Mucosa of rectum (tissue), 2 donors: ENCODE data around the gene HYOU1.
"Not testable (repeated sequence)": the region's sequence is repeated elsewhere in the genome, so short reads cannot be mapped to it uniquely, and the experiment has no call there.

Experiments used
- H3K27ac ChIP-seq, 2 donors: one replicate each; pipeline ENCODE4 v1.7.0; 2013; ENCODE audit warnings: inconsistent platforms in 2 of 2, low read depth in 2 of 2, low read length in 2 of 2
- H3K27me3 ChIP-seq, 2 donors: one replicate each; pipeline ENCODE4 v1.7.0; 2013; ENCODE audit warnings: low read length in 2 of 2; ENCODE audit not compliant: control insufficient read depth in 2 of 2, insufficient read depth in 2 of 2
- H3K36me3 ChIP-seq, 2 donors: one replicate each; pipeline ENCODE4 v1.7.0; 2013; ENCODE audit warnings: low read length in 2 of 2; ENCODE audit not compliant: control insufficient read depth in 2 of 2, insufficient read depth in 2 of 2
- H3K4me1 ChIP-seq, 2 donors: one replicate each; pipeline ENCODE4 v1.7.0; 2013; ENCODE audit warnings: low read length in 2 of 2, mild to moderate bottlenecking in 1 of 2; ENCODE audit not compliant: control insufficient read depth in 2 of 2, insufficient read depth in 2 of 2
- H3K4me3 ChIP-seq, 2 donors: one replicate each; pipeline ENCODE4 v1.7.0; 2013; ENCODE audit warnings: low read length in 2 of 2
- H3K9ac ChIP-seq, 2 donors: one replicate each; pipeline ENCODE4 v1.7.0; 2013; ENCODE audit warnings: low read length in 2 of 2, low read depth in 1 of 2, mild to moderate bottlenecking in 1 of 2
- H3K9me3 ChIP-seq, 2 donors: one replicate each; pipeline ENCODE4 v1.7.0; 2013; ENCODE audit warnings: low read length in 2 of 2; ENCODE audit not compliant: control insufficient read depth in 2 of 2
- donor health status: healthy.
- donor health status: Normal muscosa, but diverticular disease.

Gene HYOU1

DNA sequence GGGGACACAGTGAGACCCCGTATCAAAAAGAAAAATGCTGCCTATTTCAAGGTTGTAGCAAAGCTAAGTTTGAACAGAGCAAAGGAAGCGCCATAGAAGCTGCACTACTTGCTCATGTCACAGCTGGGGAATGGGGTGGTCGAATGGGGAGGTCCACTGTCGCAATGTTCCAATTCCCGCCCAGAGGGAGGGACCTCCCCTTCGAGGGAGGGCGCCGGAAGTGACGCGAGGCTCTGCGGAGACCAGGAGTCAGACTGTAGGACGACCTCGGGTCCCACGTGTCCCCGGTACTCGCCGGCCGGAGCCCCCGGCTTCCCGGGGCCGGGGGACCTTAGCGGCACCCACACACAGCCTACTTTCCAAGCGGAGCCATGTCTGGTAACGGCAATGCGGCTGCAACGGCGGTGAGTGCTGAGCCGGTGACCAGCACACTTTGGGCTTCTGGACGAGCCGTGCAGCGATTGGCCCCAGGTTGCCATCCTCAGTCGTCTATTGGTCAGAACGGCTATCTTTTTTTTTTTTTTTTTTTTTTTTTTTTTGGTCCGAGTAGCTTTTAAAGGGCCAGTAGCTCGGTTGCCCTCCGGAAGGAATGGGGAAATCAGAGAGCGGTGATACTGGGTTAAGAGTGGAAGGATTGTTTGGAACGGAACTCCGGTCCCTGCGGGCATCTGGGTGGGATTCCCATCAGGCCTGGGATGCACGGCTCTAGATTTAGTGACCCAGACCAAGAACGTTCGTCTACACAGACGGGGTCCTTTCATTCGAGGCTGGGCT lies 27.8 kb upstream of the HYOU1 start, which contains the start of gene HMBS:
Gene HMBS, plus strand, starts transcription at position 219 of the 774 bp plus-strand sequence. Its CDS starts 153 bp downstream, at position 372.
- peak within 1 kb of the TSS; percentile 86 to 97 for H3K4me3 ChIP-seq
- H3K27me3 ChIP-seq: no peaks in the 10 kb centered on the region
- peaks cover 8 to 13% of the 10 kb centered on the region in 2 donors for H3K4me1 ChIP-seq
- H3K36me3 ChIP-seq: peaks cover 16 to 22% of the 10 kb centered on the region in 2 donors
- peak within 1 kb of the TSS; percentile 81 to 94 for H3K9ac ChIP-seq
- H3K9me3 ChIP-seq: no peaks in the 10 kb centered on the region
- H3K27ac ChIP-seq: peak within 1 kb of the TSS; percentile 83 to 93

DNA sequence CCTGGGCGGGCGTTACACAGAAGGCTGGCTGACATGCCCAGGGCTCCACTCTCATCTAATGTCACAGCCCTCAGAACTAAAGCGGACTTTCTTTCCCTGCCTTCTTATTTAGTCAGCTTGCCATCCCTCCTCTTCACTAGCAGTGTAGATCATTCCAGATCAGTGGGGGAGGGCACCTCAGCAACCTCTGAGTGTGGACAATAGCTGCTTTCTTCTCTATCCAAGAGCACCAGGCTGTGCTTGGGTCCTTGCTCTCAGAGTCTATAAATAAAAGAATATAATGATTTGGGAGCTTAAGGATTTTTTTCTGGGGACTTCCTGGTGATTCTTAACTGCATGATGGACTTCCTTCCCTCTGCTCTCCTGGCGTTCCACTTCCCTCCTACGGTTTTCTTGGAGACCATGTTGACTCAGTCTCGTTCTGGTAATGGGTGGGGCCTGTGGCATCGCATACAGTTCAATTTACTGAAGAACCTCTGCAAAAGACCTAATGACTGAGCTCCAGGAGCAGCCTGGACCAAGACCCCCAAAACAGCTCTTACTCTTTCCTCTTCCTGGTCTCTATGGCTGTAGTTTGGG lies 24.8 kb upstream of the HYOU1 start:
- no peak overlapping the region for H3K9ac ChIP-seq
- H3K36me3 ChIP-seq: peaks cover 46 to 47% of the 10 kb centered on the region in 2 donors
- no peak overlapping the region for H3K4me3 ChIP-seq
- no peak overlapping the region for H3K27ac ChIP-seq
- H3K4me1 ChIP-seq: peaks cover 8 to 10% of the 10 kb centered on the region in 2 donors
- no peaks in the 10 kb centered on the region for H3K9me3 ChIP-seq
- no peaks in the 10 kb centered on the region for H3K27me3 ChIP-seq

DNA sequence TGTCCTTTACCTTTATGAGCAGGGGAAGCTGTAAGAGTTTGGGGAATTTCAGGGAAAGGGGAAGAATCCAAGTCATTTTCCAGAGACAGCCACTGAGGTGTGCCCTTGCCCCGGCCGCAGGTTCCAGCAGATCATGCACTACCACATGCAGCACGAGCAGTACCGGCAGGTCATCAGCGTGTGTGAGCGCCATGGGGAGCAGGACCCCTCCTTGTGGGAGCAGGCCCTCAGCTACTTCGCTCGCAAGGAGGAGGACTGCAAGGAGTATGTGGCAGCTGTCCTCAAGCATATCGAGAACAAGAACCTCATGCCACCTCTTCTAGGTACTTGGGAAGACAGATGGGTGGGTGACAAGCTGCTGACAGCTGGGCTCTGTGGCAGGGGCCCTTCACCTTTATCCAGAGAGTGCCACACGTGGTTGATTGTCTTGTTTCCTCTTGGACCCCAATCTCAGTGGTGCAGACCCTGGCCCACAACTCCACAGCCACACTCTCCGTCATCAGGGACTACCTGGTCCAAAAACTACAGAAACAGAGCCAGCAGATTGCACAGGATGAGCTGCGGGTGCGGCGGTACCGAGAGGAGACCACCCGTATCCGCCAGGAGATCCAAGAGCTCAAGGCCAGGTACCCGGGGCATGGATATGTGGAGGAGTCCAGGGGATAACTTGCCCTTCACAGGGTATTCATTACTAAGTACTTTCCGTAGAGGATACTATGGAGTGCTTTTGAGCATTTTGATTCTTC lies 21.8 kb upstream of the HYOU1 start:
- H3K9ac ChIP-seq: no peak overlapping the region
- no peak overlapping the region for H3K4me3 ChIP-seq
- no peaks in the 10 kb centered on the region for H3K9me3 ChIP-seq
- no peak overlapping the region for H3K27ac ChIP-seq
- H3K36me3 ChIP-seq: peaks cover 51 to 58% of the 10 kb centered on the region in 2 donors
- H3K27me3 ChIP-seq: no peaks in the 10 kb centered on the region
- no peaks in the 10 kb centered on the region for H3K4me1 ChIP-seq

DNA sequence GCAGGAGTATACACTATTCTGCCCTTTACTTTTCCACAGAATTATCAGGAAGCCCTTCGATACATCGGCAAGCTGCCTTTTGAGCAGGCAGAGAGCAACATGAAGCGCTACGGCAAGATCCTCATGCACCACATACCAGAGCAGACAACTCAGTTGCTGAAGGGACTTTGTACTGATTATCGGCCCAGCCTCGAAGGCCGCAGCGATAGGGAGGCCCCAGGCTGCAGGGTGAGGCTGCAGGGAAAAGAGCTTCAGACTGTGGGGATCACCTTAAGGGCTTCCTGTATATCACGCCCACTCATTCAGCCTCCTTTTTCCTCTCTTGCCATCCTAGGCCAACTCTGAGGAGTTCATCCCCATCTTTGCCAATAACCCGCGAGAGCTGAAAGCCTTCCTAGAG lies 20.8 kb upstream of the HYOU1 start:
- no peaks in the 10 kb centered on the region for H3K27me3 ChIP-seq
- H3K27ac ChIP-seq: no peak overlapping the region
- H3K4me3 ChIP-seq: no peak overlapping the region
- H3K4me1 ChIP-seq: no peaks in the 10 kb centered on the region
- H3K9ac ChIP-seq: no peak overlapping the region
- H3K9me3 ChIP-seq: no peaks in the 10 kb centered on the region
- H3K36me3 ChIP-seq: peaks cover 61 to 68% of the 10 kb centered on the region in 2 donors

DNA sequence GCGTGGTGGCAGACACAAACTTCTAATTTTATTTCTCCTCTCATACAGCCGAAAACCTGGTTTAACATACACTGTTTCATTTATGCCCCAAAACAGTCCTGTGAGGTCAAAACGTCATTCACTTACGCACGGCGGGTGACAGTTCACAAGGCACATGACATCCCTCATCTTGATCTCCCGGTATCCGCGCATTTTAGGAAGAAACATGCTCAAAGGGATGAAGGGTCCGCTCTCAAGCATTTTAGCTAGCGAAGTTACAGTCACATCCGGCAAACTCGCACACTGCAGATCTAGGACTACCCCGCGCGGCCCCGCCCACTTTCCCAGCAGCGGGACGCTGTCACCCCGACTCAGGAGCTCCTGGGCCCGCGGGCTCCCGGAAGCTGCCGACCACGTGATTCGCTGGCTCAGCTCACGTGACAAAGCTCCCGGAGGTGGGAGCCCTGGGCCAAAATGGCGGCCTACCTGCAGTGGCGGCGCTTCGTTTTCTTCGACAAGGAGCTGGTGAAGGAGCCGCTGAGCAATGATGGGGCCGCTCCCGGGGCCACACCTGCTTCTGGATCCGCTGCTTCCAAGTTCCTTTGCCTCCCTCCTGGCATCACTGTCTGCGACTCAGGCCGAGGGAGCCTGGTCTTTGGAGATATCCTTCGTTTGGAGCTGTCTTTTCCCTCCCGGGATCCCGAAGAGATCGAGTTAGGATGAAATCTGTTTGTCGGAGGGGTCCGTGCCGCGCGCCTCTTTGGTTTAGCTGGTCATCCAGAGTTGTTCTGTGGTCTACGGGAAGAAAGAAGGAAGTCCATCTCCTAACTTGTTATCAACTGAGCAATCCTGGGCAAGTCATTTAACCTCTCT lies 10.6 kb upstream of the HYOU1 start, which contains the start of gene VPS11:
Gene VPS11, plus strand, starts transcription at position 448 of the 852 bp plus-strand sequence. Its CDS starts 6 bp downstream, at position 454.
- Histone ChIP-seq H3K36me3 (peaks cover 18 to 23% of the 10 kb centered on the region in 2 donors), H3K27me3 (no peaks in the 10 kb centered on the region), H3K27ac (peak within 1 kb of the TSS; percentile 84 to 88), H3K9me3 (no peaks in the 10 kb centered on the region), H3K4me1 (peaks cover 3 to 14% of the 10 kb centered on the region in 2 donors), H3K9ac (peak within 1 kb of the TSS; percentile 71 to 96), H3K4me3 (peak within 1 kb of the TSS; percentile 78 to 94)

DNA sequence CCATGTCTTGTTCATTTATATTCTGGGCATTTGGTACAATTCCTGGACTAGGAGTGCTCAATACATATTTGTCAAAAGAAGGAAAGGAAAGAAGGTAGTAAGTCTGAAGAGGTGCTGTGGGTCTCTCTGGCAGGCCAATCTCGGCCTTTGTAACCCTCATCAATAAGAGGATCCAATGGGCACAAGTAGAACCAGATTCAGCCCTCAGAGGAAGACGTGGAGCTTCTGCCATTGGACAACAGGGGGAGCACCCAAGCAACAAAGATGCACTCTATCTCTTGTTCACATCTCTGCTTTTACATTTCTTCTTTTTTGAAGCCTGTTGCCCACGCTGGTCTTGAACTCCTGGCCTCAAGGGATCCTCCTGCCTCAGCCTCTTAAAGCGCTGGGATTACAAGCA lies 8.4 kb upstream of the HYOU1 start:
- H3K4me1 ChIP-seq: peaks cover 3 to 14% of the 10 kb centered on the region in 2 donors
- H3K4me3 ChIP-seq: no peak overlapping the region
- no peak overlapping the region for H3K27ac ChIP-seq
- H3K9ac ChIP-seq: no peak overlapping the region
- no peaks in the 10 kb centered on the region for H3K9me3 ChIP-seq
- peaks cover 3 to 9% of the 10 kb centered on the region in 2 donors for H3K36me3 ChIP-seq
- H3K27me3 ChIP-seq: no peaks in the 10 kb centered on the region

DNA sequence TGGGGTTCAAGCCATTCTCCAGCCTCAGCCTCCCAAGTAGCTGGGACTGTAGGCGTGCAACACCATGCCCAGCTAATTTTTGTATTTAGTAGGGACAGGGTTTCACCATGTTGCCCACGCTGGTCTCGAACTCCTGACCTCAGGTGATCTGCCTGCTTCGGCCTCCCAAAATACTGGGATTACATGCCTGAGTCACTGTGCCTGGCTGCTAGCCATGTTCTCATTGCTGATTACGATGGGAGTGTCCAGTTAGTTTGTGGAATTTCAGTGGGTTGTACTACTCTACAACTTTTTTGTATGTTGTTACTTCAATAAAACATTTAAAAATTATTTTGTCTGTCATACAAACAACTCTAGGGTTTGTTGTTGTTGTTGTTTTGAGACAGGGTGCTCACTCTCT lies 5.8 kb upstream of the HYOU1 start:
- Histone ChIP-seq H3K27ac (no peak overlapping the region), H3K27me3 (no peaks in the 10 kb centered on the region), H3K9me3 (no peaks in the 10 kb centered on the region), H3K9ac (no peak overlapping the region), H3K36me3 (no peaks in the 10 kb centered on the region), H3K4me3 (no peak overlapping the region), H3K4me1 (peaks cover 8 to 9% of the 10 kb centered on the region in 2 donors)

DNA sequence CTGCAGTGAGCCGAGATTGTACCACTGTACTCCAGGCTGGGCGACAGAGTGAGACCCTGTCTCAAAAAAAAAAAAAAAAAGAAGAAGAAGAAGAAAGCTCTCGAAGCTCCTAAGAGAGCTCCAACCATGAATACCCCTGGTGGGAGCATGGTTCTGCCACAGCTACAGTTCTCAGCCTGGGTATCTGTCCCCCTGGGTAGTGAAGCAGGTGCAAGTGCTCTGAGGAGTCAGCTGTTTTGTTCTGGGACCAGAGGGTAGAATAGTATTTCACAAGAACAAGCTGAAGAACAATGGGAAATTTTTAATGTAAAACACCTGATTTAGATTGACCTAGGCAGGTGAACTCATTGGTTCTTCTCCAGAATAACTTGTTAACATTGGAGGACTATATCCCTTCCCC lies 4.3 kb upstream of the HYOU1 start:
- Histone ChIP-seq H3K27me3 (no peaks in the 10 kb centered on the region), H3K4me3 (no peak overlapping the region), H3K27ac (no peak overlapping the region), H3K4me1 (peaks cover 7 to 12% of the 10 kb centered on the region in 2 donors), H3K9me3 (no peaks in the 10 kb centered on the region), H3K36me3 (no peaks in the 10 kb centered on the region), H3K9ac (no peak overlapping the region)

DNA sequence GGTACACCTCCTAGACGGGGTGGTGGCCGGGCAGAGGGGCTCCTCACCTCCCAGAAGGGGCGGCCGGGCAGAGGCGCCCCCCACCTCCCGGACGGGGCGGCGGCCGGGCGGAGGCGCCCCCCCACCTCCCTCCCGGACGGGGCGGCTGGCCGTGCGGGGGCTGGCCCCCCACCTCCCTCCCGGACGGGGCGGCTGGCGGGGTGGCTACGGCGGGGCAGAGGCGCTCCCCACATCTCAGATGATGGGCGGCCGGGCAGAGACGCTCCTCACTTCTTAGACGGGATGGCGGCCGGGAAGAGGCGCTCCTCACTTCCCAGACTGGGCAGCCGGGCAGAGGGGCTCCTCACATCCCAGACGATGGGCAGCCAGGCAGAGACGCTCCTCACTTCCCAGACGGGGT lies 2.1 kb upstream of the HYOU1 start:
- not testable (repeated sequence) for H3K9me3 ChIP-seq, H3K4me3 ChIP-seq, H3K27me3 ChIP-seq, H3K27ac ChIP-seq, H3K9ac ChIP-seq
- H3K36me3 ChIP-seq: peaks cover 5 to 12% of the 10 kb centered on the region in 2 donors
- peaks cover 13 to 20% of the 10 kb centered on the region in 2 donors for H3K4me1 ChIP-seq
